ENCODE measurements around the gene DCC. TPM values are rescaled to one million over a fixed set of nuclear protein-coding genes. Genes with fewer than 3 reads are reported as not detected.

Gene DCC
- total RNA-seq, 1 experiment from 2014 or later = not detected

GRCh38 chr18:53142005-53142404 lies 802.0 kb downstream of the DCC start:
- no peaks in the 10 kb centered on the region for H3K9me2 ChIP-seq (replicated peaks; ENCODE audit: insufficient read depth, low read length)
- H3K9ac ChIP-seq (ENCODE audit: low read length) = no peak overlapping the region
- H4K20me1 ChIP-seq (ENCODE audit: insufficient read depth, low read depth, low read length) = no peaks in the 10 kb centered on the region
- 0 out of 2 replicates have a peak, but pooled peaks cover 1% of the 10 kb centered on the region for H3K9me3 ChIP-seq (ENCODE audit: low read length)
- H3K4me2 ChIP-seq (ENCODE audit: low read depth, low read length, poor library complexity, severe bottlenecking) = no peak overlapping the region
- no peak overlapping the region for H2AFZ ChIP-seq (ENCODE audit: low read length)
- no peaks in the 10 kb centered on the region for H3K36me3 ChIP-seq (ENCODE audit: insufficient read depth, low read length)
- no peaks in the 10 kb centered on the region for H3K4me1 ChIP-seq (ENCODE audit: low read length)
- H3K79me2 ChIP-seq (ENCODE audit: low read length) = no peaks in the 10 kb centered on the region
- DNase-seq = no peak
- H3K4me3 ChIP-seq (ENCODE audit: low read length) = no peak overlapping the region
- H3K27ac ChIP-seq (ENCODE audit: low read length) = no peak overlapping the region
- H3K27me3 ChIP-seq (ENCODE audit: low read length) = no peaks in the 10 kb centered on the region

- H3K4me2 ChIP-seq (ENCODE audit: low read depth, low read length, poor library complexity, severe bottlenecking) = no peak overlapping the region
- H3K79me2 ChIP-seq (ENCODE audit: low read length) = no peaks in the 10 kb centered on the region
- no peak overlapping the region for H3K9ac ChIP-seq (ENCODE audit: low read length)
- H3K9me3 ChIP-seq (ENCODE audit: low read length) = peaks cover 8% of the 10 kb centered on the region; the same call in 1 of the 2 replicates
- DNase-seq = no peak
- H3K27ac ChIP-seq (ENCODE audit: low read length) = no peak overlapping the region
- no peaks in the 10 kb centered on the region for H3K36me3 ChIP-seq (ENCODE audit: insufficient read depth, low read length)
- no peaks in the 10 kb centered on the region for H3K4me1 ChIP-seq (ENCODE audit: low read length)
- no peak overlapping the region for H2AFZ ChIP-seq (ENCODE audit: low read length)
- no peak overlapping the region for H3K4me3 ChIP-seq (ENCODE audit: low read length)
- no peaks in the 10 kb centered on the region for H3K27me3 ChIP-seq (ENCODE audit: low read length)
- H4K20me1 ChIP-seq (ENCODE audit: insufficient read depth, low read depth, low read length) = no peaks in the 10 kb centered on the region
- H3K9me2 ChIP-seq (replicated peaks; ENCODE audit: insufficient read depth, low read length) = no peaks in the 10 kb centered on the region
Measured at GRCh38 chr18:53147472-53147871, 807.5 kb downstream of the DCC start.

GRCh38 chr18:53148123-53148522 lies 808.1 kb downstream of the DCC start:
- H3K4me2 ChIP-seq (ENCODE audit: low read depth, low read length, poor library complexity, severe bottlenecking) = no peak overlapping the region
- no peaks in the 10 kb centered on the region for H3K36me3 ChIP-seq (ENCODE audit: insufficient read depth, low read length)
- H3K9me3 ChIP-seq (ENCODE audit: low read length) = peaks cover 8% of the 10 kb centered on the region; the same call in 1 of the 2 replicates
- H3K9me2 ChIP-seq (replicated peaks; ENCODE audit: insufficient read depth, low read length) = no peaks in the 10 kb centered on the region
- H3K4me3 ChIP-seq (ENCODE audit: low read length) = no peak overlapping the region
- no peaks in the 10 kb centered on the region for H3K79me2 ChIP-seq (ENCODE audit: low read length)
- H3K9ac ChIP-seq (ENCODE audit: low read length) = no peak overlapping the region
- H3K4me1 ChIP-seq (ENCODE audit: low read length) = no peaks in the 10 kb centered on the region
- no peaks in the 10 kb centered on the region for H4K20me1 ChIP-seq (ENCODE audit: insufficient read depth, low read depth, low read length)
- H3K27me3 ChIP-seq (ENCODE audit: low read length) = no peaks in the 10 kb centered on the region
- H2AFZ ChIP-seq (ENCODE audit: low read length) = no peak overlapping the region
- H3K27ac ChIP-seq (ENCODE audit: low read length) = no peak overlapping the region
- no peak for DNase-seq

DNA sequence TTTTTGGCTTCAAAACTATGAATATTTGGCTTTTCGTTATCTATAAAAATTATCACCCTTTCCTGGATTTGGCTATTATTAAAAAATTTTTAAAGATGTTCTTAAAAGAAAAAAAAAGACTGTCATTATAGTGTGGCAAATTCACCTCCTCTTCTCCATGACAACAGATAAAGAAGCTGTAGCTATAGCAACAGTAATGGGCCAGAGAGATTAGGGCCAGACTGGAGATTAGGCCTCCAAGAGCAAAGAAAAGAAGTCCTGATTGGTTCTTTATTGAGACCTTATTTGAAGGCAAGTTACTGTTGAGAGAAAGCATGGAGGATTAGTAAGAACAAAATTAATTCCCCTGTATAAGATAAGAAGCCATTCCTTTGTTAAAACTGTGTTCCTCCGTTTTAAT lies 812.5 kb downstream of the DCC start:
- Histone ChIP-seq H3K4me1 (ENCODE audit: low read length) (no peaks in the 10 kb centered on the region), H2AFZ (ENCODE audit: low read length) (no peak overlapping the region), H3K4me3 (ENCODE audit: low read length) (no peak overlapping the region), H4K20me1 (ENCODE audit: insufficient read depth, low read depth, low read length) (no peaks in the 10 kb centered on the region), H3K9ac (ENCODE audit: low read length) (no peak overlapping the region), H3K27me3 (ENCODE audit: low read length) (no peaks in the 10 kb centered on the region), H3K36me3 (ENCODE audit: insufficient read depth, low read length) (no peaks in the 10 kb centered on the region), H3K9me2 (replicated peaks; ENCODE audit: insufficient read depth, low read length) (no peaks in the 10 kb centered on the region), H3K9me3 (ENCODE audit: low read length) (peaks cover 10% of the 10 kb centered on the region; the same call in 1 of the 2 replicates), H3K4me2 (ENCODE audit: low read depth, low read length, poor library complexity, severe bottlenecking) (no peak overlapping the region), H3K27ac (ENCODE audit: low read length) (no peak overlapping the region), H3K79me2 (ENCODE audit: low read length) (no peaks in the 10 kb centered on the region)
- DNase-seq = no peak

DNA sequence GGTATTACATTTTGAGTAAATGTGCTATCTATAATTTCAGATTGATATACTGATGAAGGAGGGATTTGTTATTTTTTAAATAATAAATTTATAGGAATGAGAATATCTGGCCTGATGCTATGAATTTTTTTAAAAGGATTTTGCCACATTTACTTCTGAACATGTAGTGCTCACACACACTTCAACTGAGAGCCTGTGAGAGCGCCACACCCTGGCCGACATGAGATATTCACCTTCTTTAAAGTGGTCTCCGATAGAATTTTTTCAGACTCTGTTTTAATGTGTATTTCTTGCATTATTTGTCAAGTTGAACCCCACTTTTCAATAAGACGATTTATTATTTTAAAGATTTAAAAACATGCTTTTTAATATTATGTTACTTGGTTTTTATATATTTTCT lies 813.3 kb downstream of the DCC start:
- Histone ChIP-seq H3K36me3 (ENCODE audit: insufficient read depth, low read length) (no peaks in the 10 kb centered on the region), H2AFZ (ENCODE audit: low read length) (no peak overlapping the region), H3K4me2 (ENCODE audit: low read depth, low read length, poor library complexity, severe bottlenecking) (no peak overlapping the region), H3K9me3 (ENCODE audit: low read length) (peaks cover 5% of the 10 kb centered on the region; the same call in 1 of the 2 replicates), H3K9me2 (replicated peaks; ENCODE audit: insufficient read depth, low read length) (no peaks in the 10 kb centered on the region), H3K4me1 (ENCODE audit: low read length) (no peaks in the 10 kb centered on the region), H3K4me3 (ENCODE audit: low read length) (no peak overlapping the region), H3K27ac (ENCODE audit: low read length) (no peak overlapping the region), H3K79me2 (ENCODE audit: low read length) (no peaks in the 10 kb centered on the region), H3K9ac (ENCODE audit: low read length) (no peak overlapping the region), H4K20me1 (ENCODE audit: insufficient read depth, low read depth, low read length) (no peaks in the 10 kb centered on the region), H3K27me3 (ENCODE audit: low read length) (no peaks in the 10 kb centered on the region)
- peak; percentile 50 for DNase-seq

GRCh38 chr18:53153800-53154199 lies 813.8 kb downstream of the DCC start:
- Histone ChIP-seq H3K27me3 (ENCODE audit: low read length) (no peaks in the 10 kb centered on the region), H3K9me2 (replicated peaks; ENCODE audit: insufficient read depth, low read length) (no peaks in the 10 kb centered on the region), H3K9ac (ENCODE audit: low read length) (no peak overlapping the region), H3K27ac (ENCODE audit: low read length) (no peak overlapping the region), H3K4me3 (ENCODE audit: low read length) (no peak overlapping the region), H3K79me2 (ENCODE audit: low read length) (no peaks in the 10 kb centered on the region), H3K36me3 (ENCODE audit: insufficient read depth, low read length) (no peaks in the 10 kb centered on the region), H3K9me3 (ENCODE audit: low read length) (0 out of 2 replicates have a peak, but pooled peaks cover 5% of the 10 kb centered on the region), H2AFZ (ENCODE audit: low read length) (no peak overlapping the region), H3K4me2 (ENCODE audit: low read depth, low read length, poor library complexity, severe bottlenecking) (no peak overlapping the region), H4K20me1 (ENCODE audit: insufficient read depth, low read depth, low read length) (no peaks in the 10 kb centered on the region), H3K4me1 (ENCODE audit: low read length) (no peaks in the 10 kb centered on the region)
- no peak for DNase-seq

DNA sequence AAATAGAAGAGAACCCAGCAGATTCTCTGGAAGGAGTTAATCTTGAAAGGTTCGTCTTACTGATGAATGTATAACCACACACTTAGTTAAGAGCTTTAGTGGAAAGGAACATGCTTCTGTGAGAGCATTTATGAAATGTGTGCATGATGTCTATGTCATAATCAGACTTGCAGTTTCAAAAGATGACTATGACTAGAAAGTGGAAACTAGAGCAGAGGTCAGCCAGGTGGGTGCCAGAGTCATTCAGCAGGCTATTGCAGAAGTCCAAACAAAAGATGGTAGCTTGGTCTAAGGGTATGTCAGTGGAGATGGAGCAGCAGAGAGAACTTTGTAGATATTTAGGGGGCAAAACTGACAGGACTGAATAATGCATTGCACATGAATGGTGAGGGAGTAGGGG lies 825.8 kb downstream of the DCC start:
- Histone ChIP-seq H3K36me3 (ENCODE audit: insufficient read depth, low read length) (no peaks in the 10 kb centered on the region), H3K27me3 (ENCODE audit: low read length) (no peaks in the 10 kb centered on the region), H3K4me1 (ENCODE audit: low read length) (no peaks in the 10 kb centered on the region), H3K9me2 (replicated peaks; ENCODE audit: insufficient read depth, low read length) (no peaks in the 10 kb centered on the region; the same call in 1 of the 2 replicates), H3K9me3 (ENCODE audit: low read length) (peaks cover 31% of the 10 kb centered on the region), H3K79me2 (ENCODE audit: low read length) (no peaks in the 10 kb centered on the region), H3K27ac (ENCODE audit: low read length) (no peak overlapping the region), H4K20me1 (ENCODE audit: insufficient read depth, low read depth, low read length) (no peaks in the 10 kb centered on the region), H2AFZ (ENCODE audit: low read length) (no peak overlapping the region), H3K4me2 (ENCODE audit: low read depth, low read length, poor library complexity, severe bottlenecking) (no peak overlapping the region), H3K9ac (ENCODE audit: low read length) (no peak overlapping the region), H3K4me3 (ENCODE audit: low read length) (no peak overlapping the region)
- no peak for DNase-seq

DNA sequence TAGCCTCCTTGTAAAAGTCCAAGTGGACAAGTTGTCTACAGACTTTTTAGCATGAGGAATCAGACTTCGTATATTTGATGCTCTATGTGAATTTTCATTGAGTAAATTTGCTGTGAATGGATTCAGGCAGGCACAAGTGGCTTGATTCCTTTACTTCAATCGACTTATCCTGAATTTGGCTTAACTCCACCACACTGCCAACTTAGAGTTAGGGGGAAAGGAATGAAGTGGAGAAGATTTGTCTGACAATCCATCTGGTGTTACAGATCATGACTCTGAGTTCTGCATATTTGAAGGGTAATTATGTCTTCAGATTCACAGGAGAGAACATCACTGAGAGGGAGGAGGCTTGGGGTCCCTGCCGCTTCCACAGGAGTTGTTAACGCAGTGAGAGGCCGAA lies 829.3 kb downstream of the DCC start:
- Histone ChIP-seq H3K27ac (ENCODE audit: low read length) (no peak overlapping the region), H3K4me1 (ENCODE audit: low read length) (no peaks in the 10 kb centered on the region), H3K4me2 (ENCODE audit: low read depth, low read length, poor library complexity, severe bottlenecking) (no peak overlapping the region), H4K20me1 (ENCODE audit: insufficient read depth, low read depth, low read length) (no peaks in the 10 kb centered on the region), H3K9me3 (ENCODE audit: low read length) (peaks cover 27% of the 10 kb centered on the region), H3K9ac (ENCODE audit: low read length) (no peak overlapping the region), H3K27me3 (ENCODE audit: low read length) (no peaks in the 10 kb centered on the region), H3K9me2 (replicated peaks; ENCODE audit: insufficient read depth, low read length) (no peaks in the 10 kb centered on the region; the same call in 1 of the 2 replicates), H3K36me3 (ENCODE audit: insufficient read depth, low read length) (no peaks in the 10 kb centered on the region), H3K4me3 (ENCODE audit: low read length) (no peak overlapping the region), H3K79me2 (ENCODE audit: low read length) (no peaks in the 10 kb centered on the region), H2AFZ (ENCODE audit: low read length) (no peak overlapping the region)
- DNase-seq = no peak

DNA sequence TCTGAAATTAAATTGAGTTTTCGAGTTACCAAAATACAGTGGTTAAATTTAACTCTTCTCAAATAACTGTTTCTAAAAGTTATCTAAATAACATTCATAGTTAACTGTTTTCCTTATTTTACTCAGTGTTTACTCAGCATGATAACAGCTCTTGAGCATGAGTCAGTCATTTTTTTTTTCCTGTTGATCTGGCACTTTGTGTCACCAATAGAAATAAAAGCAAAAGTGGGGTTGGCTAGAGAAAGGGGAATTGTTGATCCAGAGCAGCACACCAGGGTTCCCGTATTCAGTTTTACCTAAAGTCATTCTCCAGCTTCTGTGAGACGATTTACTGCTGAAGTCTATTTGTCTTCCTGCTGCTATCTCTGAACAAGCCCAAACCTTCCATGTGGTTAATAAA lies 851.6 kb downstream of the DCC start:
- Histone ChIP-seq H3K27me3 (ENCODE audit: low read length) (no peaks in the 10 kb centered on the region), H3K4me2 (ENCODE audit: low read depth, low read length, poor library complexity, severe bottlenecking) (no peak overlapping the region), H3K27ac (ENCODE audit: low read length) (no peak overlapping the region), H3K79me2 (ENCODE audit: low read length) (no peaks in the 10 kb centered on the region), H3K4me3 (ENCODE audit: low read length) (no peak overlapping the region), H3K4me1 (ENCODE audit: low read length) (no peaks in the 10 kb centered on the region), H3K36me3 (ENCODE audit: insufficient read depth, low read length) (no peaks in the 10 kb centered on the region), H3K9me2 (replicated peaks; ENCODE audit: insufficient read depth, low read length) (no peaks in the 10 kb centered on the region), H4K20me1 (ENCODE audit: insufficient read depth, low read depth, low read length) (no peaks in the 10 kb centered on the region), H2AFZ (ENCODE audit: low read length) (no peak overlapping the region), H3K9ac (ENCODE audit: low read length) (no peak overlapping the region), H3K9me3 (ENCODE audit: low read length) (peaks cover 8% of the 10 kb centered on the region; the same call in 1 of the 2 replicates)
- DNase-seq = no peak
